NCI-H446 (cell line): ENCODE data around the gene CAPN9.
"Not testable (repeated sequence)": the region's sequence is repeated elsewhere in the genome, so short reads cannot be mapped to it uniquely, and the experiment has no call there.

Experiments used
- DNase-seq, 2 experiments: peaks; one replicate each; lab custom pipeline; 2025; lab: John Stamatoyannopoulos, UW

The CAPN9 gene, protein sequence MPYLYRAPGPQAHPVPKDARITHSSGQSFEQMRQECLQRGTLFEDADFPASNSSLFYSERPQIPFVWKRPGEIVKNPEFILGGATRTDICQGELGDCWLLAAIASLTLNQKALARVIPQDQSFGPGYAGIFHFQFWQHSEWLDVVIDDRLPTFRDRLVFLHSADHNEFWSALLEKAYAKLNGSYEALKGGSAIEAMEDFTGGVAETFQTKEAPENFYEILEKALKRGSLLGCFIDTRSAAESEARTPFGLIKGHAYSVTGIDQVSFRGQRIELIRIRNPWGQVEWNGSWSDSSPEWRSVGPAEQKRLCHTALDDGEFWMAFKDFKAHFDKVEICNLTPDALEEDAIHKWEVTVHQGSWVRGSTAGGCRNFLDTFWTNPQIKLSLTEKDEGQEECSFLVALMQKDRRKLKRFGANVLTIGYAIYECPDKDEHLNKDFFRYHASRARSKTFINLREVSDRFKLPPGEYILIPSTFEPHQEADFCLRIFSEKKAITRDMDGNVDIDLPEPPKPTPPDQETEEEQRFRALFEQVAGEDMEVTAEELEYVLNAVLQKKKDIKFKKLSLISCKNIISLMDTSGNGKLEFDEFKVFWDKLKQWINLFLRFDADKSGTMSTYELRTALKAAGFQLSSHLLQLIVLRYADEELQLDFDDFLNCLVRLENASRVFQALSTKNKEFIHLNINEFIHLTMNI

GRCh38 chr1:230747127-230747730, at the start of gene CAPN9:
Gene CAPN9 (plus strand): TSS chr1:230747388. CDS start chr1:230747497, 109 bp downstream.
- no peak for DNase-seq

- DNase-seq, result no peak
Measured at GRCh38 chr1:230698130-230698529, 49.1 kb upstream of the CAPN9 start.

GRCh38 chr1:230698964-230699363, 48.2 kb upstream of the CAPN9 start:
- not testable (repeated sequence) for DNase-seq

- no peak for DNase-seq
Measured at GRCh38 chr1:230699716-230700115, 47.5 kb upstream of the CAPN9 start.

DNA sequence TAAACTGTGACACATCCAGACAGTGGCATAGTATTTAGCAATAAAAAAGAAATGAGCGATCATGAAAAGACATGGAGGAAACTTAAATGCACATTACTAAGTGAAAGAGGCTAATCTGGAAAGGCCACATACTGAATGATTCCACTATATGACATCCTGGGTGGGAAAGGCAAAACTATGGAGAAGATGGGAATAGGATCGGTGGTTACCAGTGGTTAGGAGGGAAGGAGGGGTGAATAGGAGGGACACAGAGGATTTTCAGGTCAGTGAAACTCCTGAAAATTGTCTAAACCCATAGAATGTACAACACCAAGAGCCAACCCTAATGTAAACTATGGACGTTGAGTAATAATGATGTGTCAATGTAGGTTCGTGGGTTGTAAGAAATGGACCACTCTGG, 47.1 kb upstream of the CAPN9 start:
- no peak for DNase-seq

DNA sequence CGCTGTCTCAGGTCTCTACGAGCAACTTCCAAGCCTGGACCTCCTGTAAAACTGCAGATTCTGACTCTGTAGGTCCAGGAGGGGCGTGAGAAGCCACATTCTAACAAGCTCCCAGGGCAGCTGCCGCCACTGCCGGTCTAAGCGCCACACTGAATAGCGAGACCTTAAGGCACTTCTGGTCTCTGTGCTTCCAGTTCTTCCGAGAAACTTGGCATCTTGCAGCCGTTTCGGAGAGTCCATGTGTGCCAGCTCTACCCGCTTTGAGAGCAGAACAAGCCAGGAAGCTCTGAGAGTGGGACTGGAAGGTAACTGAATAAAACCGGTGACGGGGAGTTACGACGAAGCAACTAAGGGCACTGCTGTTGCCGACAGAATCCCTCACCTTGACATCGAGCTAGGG, 45.8 kb upstream of the CAPN9 start:
- DNase-seq, result no peak

- DNase-seq, result no peak
Measured at GRCh38 chr1:230701895-230702768, 45.1 kb upstream of the CAPN9 start.

DNA sequence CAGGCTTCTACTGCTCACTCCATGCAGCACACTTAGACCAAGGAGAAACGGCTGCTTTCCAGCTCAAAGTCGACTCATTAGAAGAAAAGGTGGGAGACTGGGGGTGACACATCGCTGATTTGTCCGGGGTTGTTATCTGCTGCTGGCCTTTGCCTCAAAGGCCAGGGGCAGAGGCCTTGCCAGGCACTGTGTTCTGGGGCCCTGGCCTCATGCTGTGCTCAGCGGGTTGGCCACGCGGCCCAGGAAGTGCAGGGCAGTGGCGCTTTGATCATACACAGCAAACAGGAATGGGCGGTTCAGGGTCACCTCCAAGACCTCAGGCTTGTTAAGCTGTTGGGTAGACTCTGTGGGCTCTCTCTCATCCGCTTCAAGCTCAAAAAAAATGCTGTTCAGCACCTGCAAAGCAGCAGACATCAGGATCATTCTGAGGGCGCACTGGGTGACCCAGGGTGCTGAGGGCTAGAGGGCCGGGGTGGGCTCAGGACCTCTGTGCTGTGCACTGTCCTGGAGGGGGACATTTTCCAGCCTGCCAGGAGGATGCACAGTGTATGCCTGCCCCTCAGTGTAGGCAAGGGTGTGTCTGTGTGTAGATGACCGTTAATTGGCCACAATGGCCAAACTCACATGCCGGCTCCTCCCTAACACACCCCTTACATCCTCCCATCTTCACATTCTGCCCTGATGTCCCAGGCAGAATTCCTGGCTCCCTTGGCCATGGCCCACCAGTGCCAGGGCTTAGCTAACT, 44.1 kb upstream of the CAPN9 start:
- DNase-seq, result no peak

DNA sequence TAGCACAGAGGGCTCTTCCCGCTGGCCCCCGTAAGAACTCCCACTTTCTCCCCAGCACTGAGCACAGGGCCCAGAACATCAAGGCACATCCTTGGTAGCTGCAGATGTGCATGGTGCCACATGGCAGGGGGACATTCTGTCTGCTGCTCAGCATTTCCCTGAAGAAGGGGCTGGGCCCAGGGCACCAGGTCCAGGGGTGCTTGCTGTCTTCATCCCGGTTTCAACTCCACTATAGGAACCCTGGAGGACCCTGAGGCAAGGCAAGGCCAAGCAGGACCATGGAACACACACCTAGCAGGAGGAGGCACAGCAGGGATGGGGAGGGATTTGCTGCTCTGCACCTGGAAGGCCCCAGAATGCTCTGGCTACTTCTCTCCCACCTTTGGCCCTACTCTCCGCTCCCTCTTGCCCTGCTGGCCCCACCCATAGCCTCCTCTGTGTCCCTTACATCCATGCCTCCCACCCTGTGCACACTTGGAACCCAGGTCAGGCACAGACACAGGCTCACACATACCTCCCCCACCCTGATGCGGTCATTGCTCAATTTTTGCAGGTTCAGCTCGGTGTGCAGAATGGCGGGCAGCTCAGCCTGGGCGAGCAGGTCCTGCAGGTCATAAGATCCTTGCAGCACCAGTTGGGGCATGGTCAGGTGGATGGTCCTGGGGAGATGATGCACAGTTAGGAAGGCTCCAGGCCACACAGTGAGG, 43.4 kb upstream of the CAPN9 start:
- no peak for DNase-seq

GRCh38 chr1:230704830-230705229, 42.4 kb upstream of the CAPN9 start:
- no peak for DNase-seq

DNA sequence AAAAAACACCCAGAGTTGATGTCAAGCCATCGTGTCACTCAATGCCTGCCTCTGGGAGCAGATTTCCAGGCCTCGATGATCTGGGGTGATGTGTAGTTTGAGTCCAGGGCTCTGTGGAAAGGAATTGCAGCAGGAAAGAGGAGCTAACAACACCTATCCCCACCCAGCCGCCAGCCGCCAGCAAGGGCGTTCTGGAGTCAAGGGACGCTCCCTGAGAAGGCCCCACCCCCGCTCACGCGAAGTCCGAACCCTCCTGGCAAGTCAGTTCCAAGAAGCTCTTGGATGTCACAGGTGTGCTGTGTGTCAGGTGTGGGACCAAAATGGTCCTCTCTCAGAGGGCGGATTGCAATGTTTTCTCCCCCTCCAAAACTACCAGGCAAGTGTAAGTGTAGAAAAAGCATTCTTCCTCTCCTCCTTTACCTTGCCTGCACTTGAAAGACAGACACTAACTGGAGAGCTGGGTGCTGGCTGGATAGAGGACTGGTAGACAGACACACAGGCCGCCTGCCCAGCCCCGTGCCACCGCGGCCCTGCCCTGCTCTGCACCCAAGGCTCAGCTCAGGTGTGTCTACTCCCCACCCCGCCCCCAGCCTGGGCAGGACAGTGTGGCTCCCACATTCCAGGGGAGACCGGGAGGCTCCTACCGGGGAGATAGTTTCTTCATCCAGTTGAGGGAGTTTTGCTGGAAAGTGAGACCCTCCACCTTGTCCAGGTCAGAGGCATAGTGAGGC, 41.7 kb upstream of the CAPN9 start:
- DNase-seq, result no peak

DNA sequence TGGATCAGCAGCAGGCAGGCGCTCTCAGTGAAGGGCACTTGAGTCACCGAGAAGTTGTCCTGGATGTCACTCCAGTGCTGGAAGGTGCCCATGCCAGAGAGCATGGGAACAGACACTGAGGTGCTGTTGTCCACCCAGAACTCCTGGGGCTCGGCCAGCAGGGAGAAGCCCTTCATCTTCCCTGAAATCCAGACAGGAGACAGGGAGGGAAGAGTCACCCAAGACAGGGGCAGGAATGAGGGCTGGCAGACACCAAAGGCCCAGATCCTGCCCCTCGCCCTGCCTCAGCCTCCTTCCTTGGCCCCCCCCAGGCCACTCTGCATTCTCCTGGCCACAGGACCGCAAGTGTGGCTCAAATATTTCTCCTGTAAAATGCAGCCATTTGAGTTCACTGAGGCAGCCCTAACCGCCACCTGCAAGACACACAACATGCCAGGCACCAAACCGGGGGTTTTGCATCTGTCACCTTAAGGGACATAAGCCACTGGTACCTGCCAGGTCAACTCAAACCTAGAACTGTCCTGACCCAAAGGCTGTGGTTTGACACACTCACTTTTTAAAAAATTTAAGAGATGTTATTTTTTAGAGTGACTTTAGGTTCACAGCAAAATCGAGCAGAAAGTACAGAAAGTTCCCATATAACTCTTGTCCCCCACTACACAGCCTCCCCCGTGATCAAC, 41.0 kb upstream of the CAPN9 start:
- DNase-seq, result no peak

GRCh38 chr1:230706887-230707731, 40.1 kb upstream of the CAPN9 start:
- no peak for DNase-seq

DNA sequence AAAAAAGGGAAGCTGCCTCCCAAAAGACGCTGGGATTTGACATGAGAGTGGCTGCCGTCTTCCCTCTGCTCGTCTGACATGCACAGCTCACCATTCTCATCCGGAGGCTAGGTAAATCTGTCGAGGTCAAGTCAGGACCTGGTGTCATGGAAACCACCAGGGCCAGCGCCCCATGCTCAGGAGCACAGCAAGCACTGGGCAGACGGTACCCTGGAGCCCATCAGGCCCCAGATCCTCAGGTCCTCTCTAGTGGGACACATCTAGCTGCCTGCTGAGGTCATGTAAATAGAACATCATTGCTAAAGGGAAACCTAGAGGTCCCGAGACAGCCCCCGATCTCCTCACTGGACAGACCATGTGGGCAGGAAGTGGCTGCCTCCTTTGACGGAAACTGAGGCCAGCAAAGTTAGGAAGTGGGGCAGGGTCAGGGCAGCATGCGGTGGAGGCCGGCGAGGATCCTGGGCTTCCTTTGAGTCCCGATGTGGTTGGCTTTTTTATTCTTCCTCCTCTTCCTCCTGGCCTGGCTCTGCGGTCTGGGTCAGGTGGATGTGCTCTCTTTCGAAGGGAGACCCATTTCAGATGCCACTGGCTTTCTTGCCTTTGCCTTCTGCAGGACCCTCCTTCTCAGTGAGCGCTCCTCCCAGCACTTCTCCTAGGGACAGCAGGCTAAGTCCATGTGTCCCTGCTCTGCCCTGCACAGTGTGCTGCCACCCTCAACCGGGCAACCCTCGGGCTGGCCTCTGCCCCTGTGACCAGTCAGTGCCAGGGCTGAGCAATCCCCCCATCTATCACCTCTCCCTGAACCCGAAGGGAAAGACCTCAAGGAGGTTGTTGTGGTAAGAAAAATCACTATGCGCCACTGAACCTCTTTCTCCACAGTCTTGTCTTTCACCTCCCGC, 39.2 kb upstream of the CAPN9 start:
- no peak for DNase-seq

DNA sequence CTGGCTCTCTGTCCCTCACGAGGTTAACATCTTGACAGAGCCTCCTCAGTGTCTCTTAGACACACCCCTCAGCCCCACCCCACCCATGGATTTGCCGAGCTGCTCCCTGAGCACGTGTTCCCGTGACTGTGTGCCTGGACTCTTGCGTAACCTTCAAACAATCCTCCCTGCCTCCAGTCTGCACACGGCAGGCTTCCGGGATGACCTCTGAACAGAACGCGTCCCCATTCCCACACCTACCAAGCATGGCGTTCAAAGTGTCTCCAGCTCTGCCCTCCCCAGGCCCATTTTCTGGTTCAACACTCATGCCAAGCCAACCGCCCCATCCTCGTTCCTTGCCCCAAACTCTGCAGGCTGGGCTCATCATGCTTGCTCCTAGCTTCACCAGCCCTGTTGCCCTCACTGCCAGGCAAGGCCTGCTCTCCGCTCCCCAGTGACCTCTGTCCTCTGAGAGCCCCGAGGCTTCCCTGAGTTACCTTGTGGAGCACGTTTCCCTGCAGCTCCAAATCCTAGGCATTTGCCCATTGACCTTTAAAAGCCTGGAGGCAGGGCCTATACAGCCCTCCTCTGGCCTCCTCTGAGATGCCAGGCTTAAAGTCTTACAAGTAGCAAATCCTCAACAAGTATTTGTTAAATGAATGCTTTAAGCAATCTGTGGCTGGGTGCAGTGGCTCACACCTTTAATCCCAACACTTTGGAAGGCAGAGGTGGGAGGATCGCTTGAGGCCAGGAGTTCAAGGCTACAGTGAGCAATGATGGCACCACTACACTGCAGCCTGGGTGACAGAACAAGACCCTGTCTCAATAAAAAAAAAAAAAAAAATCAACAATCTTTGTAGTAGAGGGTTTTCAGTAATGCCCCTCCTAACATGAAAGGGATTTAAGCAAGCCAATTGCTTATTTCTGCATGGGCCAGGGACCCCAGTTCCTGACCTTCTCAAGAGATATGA, 38.3 kb upstream of the CAPN9 start:
- DNase-seq, result no peak
